GM19240 (cell line): ENCODE data around the gene BHLHA15.
A peak's percentile ranks its signal among the peaks of the same experiment; 100 is the strongest.

Source experiments
- DNase-seq: peaks from one replicate; pipeline ENCODE4 v3.0.0; 2011; ENCODE audit warnings: low spot score; ENCODE audit not compliant: insufficient read length

BHLHA15 gene

GRCh38 chr7:98223898-98224700, 12.9 kb downstream of the BHLHA15 start:
- DNase-seq = no peak

- no peak for DNase-seq
Measured at GRCh38 chr7:98224701-98225181, 13.5 kb downstream of the BHLHA15 start.

DNA sequence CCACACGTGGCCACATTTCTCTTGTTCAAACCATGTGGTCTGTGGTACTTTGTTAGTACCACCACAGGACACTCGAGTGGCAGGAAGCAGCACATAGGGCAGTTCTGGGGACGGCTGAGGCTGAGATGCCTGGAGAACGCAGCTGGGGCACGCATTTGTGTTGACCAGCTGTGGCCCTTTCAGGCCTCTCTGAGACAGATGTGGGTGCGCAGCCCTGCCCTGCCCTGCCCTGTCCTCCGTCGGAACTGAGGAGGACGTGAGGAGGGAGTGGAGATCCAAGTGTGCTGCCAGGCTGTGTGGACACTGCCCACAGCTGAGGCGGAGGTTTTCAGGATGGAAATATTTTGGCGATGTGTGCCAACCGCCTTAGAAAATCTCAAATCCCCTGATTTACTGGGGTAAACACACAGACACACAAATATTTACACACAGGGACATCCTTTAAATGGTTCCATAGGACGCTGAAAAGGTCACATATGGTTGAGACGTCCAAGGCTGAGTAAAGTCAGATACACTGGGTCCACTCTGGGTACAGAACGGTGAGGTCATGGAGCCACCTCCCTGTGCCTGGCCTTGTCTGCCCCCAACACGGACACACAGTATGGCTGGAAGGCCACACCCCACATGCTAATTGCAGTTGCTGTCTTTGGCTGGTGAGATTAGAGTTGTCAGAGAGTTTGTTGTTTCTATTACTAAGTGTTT, 14.8 kb downstream of the BHLHA15 start:
- DNase-seq = no peak

- no peak for DNase-seq
Measured at GRCh38 chr7:98227939-98228338, 16.7 kb downstream of the BHLHA15 start.

DNA sequence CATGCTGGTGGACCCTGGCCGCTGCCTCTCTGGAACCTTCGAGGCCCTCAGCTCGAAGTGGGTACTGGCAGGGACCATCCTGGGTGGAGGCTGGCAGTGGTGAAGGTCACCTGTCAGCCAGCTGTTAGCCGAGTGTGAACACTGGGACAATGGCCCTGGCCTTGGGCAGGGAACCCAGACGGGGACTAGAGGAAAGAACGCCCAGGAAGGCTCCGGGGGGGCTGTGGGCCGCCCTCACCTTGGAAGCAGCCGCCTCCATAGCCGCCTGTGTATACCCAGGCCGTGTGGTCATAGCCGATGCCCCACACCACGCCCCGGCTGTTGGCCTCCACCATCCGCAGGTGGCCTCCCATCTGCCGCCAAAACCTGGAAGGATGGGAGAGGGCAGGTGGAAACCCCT, 17.6 kb downstream of the BHLHA15 start:
- DNase-seq = no peak

- no peak for DNase-seq
Measured at GRCh38 chr7:98229441-98229840, 18.2 kb downstream of the BHLHA15 start.

GRCh38 chr7:98229991-98230745, 18.9 kb downstream of the BHLHA15 start:
- no peak for DNase-seq

GRCh38 chr7:98230746-98231471, 19.7 kb downstream of the BHLHA15 start:
- no peak for DNase-seq

DNA sequence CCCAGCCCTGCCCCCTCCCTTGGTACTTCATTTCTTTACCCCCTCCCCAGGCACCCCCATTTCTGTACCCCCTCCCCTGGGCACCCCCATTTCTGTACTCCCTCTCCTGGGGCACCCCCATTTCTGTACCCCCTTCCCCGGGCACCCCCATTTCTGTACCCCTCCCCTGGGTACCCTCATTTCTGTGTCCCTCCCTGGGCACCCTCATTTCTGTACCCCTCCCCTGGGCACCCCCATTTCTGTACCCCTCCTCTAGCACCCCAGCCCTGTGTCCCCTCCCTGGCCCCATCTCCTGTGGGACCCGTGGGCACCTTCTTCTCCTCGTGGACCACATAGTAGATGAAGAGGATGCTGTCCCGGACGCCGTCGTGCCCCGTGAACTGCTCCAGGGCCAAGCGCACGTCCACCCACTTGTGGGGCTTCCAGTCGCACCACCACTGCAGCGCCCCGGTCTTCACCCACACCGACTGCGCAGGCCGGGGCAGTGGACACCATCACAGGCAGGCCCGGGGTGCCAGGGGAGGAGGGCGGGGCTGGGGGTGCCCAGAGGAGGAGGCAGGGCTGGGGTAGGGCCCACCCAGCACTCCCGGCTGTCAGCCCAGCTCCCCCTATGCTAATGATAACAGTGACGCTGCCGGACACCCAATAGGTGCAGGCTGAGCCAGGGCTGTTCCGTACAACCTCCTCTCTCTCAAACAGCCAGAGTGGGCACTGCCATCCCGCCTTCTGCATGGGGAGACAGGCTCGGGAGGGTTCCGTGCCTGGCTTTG, 20.4 kb downstream of the BHLHA15 start:
- no peak for DNase-seq

DNA sequence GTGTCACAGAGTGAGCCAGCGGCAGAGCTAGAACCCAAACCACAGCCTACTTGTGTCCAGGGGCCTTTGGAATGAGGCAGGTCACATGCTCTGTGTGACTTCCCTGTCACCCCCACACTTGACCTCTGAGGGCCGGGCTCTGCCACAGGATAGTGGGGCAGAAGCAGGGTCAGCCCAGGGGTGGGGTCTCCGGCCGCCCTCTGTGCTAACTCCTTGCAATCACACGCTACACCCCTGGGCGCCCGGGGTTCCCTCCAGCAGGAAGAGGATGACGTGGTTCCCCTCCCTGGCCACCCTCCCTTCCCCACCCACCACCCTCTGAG, 21.0 kb downstream of the BHLHA15 start:
- DNase-seq = no peak

- no peak for DNase-seq
Measured at GRCh38 chr7:98232799-98233198, 21.6 kb downstream of the BHLHA15 start.

DNA sequence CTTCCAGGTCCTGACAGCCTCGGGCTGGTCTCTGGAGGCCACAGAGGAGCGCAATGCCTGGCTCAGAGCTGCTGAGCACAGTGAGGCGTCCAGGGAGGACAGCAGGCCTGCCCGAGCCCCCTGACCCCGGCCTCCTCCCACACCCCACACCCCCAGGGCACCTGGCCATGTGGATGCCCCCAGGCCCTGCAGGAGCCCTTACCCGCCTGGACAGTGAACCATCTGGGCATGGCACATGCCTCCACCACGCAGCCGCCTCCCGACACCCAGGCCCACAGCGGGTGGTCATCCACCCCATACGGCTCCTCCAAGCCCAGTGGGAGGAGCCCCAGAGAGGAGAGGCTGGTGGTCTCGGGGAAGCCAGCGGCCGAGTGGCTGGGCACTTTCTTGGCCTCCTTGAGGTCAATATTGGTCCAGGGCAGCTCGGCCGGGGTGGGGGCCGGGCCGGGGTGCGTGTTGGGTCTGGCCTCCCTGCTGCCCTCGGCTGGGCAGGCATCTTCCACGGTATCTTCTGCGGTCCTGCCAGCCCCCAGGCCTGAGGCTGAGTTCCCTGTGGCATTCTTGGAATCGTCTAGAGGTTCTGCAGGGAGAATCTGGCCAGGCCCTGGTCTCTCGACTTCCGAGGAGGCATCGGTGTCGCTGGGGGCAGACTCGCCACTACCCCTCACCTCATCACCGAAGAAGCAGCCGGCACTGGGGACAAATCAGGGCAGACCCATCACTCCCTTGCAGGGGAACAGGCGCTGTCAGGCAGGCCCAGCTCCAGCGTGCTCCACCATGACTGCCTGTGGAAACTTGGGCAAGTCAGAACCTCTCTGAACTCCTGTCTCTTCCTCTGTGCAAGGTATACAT, 22.2 kb downstream of the BHLHA15 start:
- no peak for DNase-seq

DNA sequence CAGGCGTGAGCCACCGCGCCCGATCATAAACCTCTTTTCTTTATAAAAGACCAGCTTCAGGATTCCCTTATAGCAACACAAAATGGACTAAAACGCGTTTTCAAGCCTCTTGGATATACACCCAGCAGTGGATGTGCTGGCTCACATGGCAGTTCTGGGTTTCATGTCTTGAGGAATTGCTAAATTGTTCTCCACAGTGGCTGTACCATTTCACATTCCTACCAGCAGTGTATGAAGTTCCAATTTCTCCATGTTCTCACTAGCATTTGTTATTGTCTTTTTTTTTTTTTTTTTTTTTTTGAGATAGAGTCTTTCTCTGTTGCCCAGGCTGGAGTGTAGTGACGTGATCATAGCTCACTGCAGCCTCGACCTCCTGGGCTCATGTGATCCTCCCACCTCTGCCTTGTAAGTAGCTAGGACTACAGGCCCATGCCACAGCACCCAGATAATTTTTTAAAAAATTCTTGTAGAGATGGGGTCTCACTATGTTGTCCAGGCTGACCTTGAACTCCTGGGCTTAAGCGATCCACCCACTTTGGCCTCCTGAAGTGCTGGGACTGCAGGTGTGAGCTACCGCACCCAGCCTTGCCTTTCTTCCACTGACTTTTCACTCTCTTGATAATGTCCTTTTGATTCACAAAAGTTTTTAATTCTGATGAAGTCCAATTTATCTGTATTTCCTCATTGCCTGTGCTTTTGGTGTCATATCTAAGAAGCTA, 23.3 kb downstream of the BHLHA15 start:
- DNase-seq = no peak

DNA sequence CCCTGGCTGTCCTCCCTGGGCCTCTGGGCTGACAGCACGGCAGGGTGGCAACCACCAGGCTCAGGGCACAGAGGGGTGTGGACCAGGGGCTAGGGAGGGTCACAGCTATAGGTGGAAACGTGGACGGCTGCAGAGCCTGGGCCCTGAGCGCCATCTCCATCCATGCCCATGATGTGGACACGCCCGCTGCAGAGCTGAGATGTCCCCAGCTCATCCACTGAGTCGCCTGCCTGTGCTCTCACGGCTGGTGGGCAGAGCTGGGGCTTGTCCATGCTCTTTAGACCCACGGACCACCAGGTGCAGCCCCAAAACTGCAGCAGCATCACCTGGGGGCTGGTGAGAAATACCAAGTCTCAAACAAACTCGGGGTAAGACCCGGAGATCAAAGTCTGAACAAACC, 24.7 kb downstream of the BHLHA15 start:
- no peak for DNase-seq

DNA sequence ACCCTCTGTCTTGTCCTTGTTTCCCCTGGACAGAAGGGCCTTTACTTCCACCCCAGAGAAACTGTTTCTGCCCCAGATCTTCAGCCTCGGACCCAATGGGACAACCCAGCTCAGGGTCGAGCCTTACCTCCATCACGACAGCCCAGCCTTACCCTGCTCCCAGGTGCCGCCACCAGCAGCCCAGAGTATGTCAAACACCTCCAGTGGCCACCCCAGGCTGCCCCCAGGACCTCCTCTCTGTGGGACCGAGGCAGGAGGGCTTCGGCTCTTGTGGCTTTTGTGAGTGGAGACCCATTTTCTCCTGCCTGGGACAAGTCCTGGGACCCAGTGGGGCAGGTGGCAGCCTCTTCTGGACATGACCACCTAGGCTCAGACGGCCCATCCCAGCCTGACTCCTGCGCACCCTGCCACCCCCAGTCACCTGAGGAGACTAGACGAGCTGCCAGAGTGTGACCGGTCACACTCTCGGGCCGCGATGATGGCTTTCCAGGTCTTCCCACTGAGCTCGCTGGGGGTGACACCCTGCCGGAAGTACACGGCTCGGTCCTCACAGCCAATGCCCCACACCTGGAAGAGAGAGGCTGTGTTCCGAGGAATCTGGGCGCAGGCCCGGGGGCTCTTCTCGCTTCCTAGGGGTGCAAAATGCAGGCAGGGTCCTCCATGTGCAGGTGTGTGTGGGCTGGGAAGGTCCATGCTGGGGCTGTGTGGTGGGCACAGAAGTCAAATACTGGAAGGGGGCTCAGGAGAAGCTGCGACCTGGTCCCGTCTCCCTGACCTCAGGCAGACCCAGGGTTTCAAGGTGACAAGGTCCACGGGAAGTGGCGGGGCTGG, 25.3 kb downstream of the BHLHA15 start:
- DNase-seq = no peak

GRCh38 chr7:98238076-98238475, 26.8 kb downstream of the BHLHA15 start:
- DNase-seq = no peak

- no peak for DNase-seq
Measured at GRCh38 chr7:98238976-98239375, 27.7 kb downstream of the BHLHA15 start.

- DNase-seq = peak; percentile 67
Measured at GRCh38 chr7:98240961-98241673, 29.9 kb downstream of the BHLHA15 start.
